HG02885 (cell line): Measurements from ENCODE around the gene HHATL.
"Not testable (repeated sequence)": the region's sequence is repeated elsewhere in the genome, so short reads cannot be mapped to it uniquely, and the experiment has no call there.

Experiments used
- ATAC-seq: cut with Tn5 transposase; IDR thresholded peaks from one replicate; pipeline ENCODE4 v1.9.1; 2021; ENCODE audit warnings: mild to moderate bottlenecking; ENCODE audit not compliant: unreplicated experiment, poor library complexity

Gene HHATL

DNA sequence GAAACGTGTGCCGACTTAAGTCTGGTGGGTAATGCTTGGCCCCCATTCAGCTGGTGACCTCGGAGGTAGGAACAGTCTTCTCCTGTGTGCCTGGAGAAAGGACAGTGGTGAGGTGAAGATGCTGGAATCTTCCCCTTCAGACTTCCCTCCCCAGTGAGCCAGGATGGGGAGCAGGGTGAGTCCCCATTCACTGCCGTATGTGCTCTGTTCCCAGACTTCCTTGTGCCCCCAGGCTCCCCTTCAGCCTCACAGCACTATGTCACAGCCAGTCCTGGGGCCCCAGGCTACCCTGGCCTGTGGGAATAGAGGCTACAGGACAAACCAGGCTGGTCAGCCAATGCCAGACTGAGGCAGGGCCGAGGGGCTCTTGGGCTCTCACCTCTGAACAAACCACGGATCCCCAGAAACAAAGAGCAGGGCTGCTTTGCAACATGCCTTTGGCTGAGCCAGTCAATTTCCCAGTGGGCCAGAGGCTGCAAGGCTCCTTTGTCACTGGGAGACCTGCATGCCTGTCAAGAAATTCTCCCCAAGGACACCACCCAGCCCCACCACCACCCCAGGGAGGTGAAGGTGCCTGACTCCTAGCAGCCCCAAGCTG is 31.8 kb upstream of the HHATL start:
- no peak for ATAC-seq

DNA sequence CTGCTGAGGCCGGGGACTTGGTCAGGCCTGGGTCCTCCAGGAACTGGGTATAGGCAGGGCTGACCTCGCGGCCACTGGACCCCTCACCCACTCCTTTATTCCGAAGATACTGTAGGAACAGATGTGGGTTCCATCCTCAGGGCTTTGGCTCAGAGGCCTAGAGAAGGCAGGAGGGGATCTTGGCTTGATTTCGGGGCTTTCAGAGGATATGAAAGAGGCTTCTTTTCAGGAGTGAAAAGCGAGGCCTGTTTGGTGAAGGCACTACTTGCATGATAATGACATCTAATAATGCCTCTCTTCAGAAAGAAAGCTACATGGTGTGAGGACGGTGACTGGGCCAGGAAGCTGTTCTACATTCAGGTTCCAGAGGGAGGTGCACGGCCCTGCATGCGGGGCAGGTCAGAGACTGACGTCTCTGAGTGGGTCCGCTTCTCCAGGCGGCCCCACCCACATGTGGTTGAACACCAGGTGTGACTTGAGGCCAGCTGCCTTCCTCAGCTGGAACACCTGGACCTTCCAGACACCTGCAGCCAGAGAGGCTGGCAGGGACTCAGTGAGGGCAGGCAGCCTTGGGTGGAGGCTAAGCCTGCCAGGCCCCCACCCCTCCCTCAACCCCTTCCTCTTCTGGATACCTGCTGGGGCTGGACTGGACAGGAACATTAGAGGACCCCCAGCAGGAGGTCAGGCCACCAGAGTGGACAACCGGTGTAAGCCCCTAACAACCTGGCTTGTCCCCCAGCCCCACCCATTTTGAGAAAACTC is 31.1 kb upstream of the HHATL start:
- no peak for ATAC-seq

DNA sequence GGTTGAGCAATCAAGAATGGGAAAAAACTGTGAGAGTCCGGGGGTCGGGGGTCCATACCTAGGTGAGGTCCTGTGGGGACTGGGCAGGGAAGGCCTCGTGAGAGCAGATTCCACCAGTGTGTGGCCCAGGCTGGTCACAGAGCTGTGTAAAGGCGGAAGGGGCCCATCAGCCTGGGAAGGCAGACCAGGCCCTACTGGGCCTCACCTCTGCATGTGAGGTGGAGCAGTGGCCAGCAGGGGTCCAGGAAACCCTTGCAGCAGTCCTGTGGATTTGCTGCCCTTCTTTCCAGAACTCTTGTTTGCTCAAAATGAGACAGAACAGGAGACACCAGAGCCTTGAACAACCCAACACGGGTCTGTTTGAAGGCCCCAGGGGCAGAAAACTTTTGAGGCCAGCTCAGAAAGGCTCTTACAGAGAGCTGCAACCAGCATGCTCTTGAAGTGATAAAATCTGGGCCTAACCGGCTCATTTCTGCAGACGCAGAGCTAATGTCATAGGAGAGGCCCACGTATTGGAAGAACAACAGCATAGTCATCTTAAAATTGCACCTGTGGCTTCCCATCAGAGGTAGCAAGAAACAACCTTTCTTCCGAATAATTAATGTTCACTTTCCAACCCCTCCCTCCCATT is 30.3 kb upstream of the HHATL start:
- no peak for ATAC-seq

DNA sequence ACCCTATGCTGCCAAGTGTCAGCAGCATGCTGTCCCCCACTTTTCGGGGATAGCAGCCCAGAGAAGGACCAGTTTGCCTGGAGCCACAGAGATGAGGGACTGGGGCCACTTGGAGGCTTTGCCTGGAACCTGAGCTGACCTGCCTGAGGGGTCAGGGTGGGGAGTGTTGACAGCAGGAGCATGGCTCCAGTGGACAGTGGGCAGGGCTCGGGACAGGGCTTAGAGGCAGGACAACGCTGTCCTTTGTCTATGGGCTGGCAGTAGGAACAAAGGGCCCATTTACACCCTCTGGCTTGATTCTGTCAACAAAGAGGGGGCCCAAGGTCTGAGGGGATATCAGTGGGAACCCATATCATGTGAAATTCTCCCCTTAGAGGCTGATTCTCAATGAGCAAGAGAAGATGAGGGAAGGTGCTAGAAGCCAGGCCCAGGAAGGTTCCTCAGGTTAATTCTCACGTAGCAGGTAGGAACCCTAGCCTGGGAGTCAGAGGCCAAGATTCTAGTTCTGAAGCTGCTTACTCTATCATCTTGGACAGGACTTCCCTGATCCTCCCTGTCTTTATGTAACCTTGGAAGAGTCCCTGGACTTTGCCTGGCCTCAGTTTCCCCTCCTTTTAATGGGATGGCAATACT is 29.7 kb upstream of the HHATL start:
- no peak for ATAC-seq

DNA sequence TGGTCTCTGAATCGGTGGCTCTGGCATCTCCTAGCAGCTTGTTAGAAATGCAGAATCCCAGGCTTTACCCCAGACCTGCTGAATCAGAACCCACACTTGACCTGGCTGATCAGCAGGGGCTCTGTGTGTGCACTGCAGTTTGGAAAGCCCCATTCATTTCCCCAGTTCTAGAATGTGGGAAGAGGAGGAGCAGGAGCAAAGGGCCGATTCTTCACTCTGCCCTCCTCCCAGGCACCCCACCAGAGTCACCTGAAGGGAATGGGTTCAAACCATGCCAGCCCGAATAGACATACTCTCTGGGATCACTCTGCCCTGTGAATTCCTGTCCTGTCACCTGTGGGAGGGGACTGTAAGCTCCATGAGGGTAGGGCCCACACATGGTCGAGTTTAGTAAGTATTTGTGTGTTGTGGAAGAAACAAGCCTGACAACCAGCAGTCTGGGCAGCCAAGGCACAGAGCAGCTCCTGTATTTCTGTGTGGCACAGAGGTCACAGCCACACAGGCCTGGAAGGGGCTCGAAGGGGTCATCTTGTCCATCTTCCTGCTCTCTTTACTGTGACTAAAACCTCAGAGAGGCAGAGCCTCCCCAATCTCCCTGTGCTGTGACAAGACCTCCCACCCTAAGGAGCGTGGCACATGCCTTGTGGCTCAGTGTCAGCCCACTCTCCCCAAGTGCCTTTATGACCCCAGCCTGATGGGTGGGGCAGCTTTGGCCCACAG is 29.0 kb upstream of the HHATL start:
- ATAC-seq: no peak

DNA sequence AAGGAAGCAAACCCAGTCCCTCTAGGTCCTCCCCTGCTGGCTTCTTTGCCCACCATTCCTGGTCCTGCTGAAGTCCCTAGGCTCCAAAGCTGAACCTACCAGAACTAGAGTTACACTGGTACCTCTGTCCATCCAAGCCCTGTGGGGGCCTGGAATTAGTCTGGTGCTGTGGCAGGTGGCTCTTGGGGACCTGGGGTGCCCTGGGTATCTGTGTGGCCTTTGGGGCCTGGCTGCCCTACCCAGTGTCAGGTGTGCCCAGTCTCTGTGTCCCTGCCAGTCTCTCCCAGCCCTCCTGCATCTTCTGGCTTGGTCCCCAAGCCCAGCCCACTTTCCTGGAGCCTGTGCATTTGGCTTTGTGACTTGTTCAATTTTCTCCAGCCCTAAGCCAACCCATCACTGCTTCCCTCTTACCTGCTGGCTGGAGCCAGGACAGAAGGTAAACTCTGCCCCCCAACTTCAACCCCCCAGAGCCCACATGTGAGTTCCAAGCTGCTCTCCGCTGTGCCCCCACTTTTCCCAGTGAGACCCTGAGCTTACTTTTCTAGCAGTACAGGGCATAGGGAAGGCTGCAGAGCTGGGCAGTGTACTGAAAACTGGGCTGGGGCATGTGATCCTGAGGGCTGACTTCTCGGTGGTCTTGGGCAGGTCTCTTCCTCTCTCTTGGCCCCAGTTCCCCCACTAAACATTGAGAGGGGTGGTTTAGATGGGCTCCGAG is 28.3 kb upstream of the HHATL start:
- no peak for ATAC-seq

DNA sequence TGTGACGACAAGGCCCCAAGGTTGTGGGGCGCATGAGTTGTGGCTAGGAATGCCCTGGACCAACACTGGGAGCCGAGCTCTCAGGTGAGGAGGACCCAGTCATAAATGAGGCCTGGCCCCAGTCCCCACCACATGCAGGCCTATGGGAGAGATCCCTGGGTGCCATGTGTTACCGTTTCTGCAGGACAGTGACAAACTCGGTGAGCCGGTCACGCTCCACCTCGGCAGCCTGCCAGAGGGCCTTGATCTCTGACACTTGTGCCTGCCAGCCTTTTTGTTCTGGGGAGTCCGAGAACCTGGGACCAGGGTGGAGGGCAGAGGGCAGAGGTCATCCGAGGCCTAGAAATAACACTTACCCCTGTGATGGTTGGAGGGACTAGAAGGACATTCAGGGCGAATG is 27.7 kb upstream of the HHATL start:
- no peak for ATAC-seq

DNA sequence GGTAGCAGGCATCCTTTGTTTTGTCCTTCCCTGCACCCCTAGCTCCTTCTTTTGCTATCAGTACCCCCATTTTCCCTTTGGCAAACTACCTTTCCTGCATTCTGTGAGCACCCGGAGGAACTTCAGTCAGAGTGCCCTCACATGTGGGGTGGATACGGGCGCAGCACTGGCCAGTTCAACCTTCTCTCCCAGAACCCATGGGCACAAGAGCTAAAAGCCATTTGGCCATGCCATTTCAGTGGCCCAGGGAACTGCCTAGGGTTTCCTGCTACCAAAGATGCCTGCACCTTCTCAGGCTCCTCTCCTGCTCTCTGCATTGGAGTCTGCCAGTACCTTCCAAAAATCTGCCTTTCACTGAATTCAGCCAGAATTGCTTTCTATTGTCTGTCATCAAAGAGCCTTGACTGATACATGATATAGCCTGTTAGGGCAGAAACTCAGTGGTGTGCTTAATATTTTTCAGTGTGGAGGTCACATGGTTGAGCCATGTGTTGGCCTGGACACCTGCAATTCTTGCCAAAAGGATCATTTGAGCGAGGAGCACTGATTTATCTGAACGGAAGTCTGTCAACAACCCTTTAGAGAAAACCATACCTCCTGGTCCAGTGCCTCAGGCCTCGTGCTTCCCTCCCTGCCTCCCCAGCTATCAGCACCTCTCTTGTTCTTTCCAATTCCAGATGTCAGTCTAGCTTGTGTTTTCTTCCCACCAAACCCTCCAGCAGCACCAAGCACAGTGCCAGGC is 27.0 kb upstream of the HHATL start:
- ATAC-seq: no peak

DNA sequence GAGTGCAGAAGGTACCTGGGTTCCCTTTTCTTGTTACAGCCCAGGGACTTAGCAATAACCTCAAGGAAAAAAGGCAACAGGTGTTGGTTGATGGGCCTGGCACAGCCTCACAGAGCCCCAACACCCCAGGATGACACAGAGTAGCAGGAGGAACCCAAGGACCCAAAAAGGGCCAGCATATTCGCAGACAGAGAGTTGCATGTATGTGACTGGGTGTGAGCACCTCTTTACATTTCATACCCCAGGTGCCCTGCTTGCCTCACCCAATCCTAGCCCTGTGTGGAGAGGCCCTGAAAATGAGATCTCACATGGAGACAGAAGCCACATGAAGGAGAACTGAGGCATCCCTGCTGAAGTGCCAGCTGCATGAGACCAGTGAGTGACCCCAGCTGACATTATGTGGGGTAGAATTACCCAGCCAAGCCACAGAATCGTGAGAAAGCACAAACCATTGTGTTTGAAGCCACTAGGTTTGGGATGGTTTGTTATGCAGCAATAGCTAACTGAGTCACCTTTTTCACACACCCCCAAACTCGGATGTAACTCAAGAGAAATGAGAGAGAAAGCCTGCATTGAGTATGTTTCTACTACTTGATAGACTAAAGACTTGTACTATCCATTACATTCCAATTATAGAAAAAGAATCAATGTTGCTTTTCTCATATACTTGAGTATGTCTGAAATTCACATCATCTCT is 26.2 kb upstream of the HHATL start:
- no peak for ATAC-seq

DNA sequence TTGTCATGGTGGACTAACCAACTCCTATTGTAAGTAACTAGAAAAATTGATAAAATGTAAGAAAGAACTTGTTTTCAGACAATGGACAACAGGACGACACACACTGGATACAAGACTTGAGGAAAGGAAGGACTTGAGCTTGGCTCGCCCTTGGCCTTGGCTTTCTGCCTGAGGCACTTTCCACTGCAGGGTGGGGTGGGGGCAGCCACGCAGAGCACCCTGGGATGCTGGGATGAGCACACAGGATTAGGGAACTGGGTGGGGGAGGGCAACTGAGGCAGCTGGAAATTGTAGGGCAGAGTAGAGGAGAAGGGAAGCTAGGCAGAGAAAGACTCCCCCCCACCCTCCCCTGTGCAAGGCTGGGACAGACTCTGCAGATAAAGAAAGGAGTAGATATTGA is 25.5 kb upstream of the HHATL start:
- no peak for ATAC-seq

DNA sequence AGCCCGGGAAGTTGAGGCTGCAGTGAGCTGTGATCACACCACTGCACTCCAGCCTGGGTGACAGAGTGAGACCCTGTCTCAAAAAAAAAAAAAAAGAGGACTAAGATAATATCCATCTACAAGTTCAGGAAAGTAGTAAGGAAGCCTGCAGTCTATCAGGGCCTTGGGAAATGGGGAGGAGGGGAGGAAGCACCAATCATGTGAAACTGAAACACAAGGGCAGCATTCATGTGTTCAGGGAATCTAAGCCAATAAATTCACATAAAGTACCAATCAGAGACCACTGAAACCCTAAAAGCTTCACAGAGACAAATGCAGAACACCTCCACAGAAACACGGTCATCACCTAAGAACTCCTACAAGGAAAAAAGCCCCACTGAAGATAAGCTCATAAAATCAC is 22.9 kb upstream of the HHATL start:
- no peak for ATAC-seq

DNA sequence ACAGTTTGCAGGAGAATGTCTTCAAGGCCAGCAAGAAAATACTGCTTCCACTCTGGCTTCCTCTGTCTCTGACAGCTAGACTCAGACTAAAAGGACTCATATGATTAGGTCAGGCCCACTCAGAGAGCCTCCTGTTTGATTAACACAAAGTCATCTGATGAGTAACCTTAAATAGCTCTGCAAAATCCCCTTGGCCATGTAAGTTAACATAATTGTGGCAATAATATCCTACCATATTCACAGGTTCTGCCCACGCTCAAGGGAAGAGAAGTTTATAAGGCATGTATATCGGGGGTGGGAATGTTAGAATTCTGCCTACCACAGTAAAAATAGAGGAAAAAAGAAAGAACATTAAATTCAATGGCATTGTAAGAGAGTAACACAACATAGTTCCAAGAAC is 20.6 kb upstream of the HHATL start:
- ATAC-seq: no peak

DNA sequence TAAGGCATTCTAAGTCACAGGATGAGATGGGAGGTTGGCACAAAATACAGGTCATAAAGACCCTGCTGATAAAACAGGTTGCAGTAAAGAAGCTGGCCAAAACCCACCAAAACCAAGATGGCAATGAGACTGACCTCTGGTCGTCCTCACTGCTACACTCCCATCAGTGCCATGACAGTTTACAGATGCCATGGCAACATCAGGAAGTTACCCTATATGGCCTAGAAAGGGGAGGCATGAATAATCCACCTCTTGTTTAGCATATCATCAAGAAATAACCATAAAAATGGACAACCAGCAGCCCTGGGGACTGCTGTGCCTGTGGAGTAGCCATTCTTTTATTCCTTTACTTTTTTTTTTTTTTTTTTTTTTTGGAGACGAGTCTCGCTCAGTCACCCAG is 19.8 kb upstream of the HHATL start:
- ATAC-seq: not testable (repeated sequence)

DNA sequence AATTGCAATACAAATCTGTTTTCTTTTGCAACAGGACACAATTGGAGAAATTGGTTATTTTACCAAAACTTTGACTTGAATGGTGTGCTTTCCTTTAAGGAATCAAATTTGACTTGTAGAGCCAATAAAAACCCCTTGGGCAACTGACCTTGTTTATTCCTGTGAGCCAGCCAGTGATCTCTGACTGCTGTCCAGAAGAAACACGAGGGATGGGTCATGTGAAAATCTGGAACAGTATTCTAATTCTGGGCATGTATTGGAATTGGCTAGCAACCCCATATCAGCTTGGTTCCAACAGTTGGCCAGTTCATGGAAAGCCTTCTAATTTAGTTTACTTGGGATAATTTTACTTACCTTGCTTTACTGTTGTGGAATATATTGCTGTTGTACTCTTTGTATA is 19.1 kb upstream of the HHATL start:
- no peak for ATAC-seq

DNA sequence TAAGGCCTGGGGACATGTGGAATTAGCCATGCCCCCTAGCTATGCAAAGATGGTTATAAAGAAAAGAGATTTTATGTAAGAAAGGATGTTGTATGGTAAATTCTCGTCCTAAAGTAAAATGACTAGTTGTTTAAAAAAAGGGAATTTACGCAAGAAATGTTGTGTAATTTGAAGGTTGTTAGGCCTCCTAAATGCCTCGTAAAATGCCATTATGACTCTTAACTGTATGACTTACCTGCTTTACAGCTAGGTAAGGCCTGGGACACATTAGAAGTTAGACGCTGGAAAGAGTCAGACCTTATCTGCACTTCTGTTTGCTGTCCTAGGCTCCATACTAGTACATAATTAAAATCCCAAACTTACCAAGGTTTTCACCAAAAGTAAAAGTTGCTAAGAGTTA is 17.5 kb upstream of the HHATL start:
- no peak for ATAC-seq

DNA sequence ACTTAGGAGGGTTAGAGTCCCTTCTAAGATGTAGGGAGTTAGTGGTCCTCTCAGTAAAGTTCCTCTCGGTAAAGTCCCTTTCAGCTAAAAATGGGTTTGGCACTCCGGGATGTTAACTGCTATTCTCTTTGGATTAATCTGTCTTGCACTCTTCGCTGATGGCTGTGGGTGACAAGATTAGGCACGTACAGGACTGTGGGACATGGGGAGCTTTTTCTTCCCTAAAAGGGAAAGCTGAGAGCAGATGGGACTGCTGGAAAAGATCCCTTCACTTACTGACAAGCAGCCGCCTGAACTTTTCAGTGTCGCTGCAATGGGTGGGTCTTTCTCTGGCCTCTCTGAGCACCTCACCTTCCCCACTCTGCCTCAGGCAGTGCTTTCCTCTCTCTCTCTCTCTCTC is 16.4 kb upstream of the HHATL start:
- ATAC-seq: no peak

DNA sequence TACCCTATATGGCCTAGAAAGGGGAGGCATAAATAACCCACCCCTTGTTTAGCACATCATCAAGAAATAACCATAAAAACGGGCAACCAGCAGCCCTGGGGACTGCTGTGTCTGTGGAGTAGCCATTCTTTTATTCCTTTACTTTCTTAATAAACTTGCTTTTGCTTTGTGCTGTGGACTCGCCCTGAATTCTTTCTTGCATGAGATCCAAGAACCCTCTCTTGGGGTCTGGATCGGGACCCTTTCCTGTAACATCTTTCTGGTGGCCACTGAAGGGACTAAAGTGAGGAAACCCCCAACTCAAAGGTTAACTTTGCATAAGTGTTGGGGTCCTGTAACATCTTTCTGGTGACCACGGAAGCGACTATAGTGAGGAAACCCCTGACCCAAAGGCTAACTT is 15.7 kb upstream of the HHATL start:
- ATAC-seq: no peak

DNA sequence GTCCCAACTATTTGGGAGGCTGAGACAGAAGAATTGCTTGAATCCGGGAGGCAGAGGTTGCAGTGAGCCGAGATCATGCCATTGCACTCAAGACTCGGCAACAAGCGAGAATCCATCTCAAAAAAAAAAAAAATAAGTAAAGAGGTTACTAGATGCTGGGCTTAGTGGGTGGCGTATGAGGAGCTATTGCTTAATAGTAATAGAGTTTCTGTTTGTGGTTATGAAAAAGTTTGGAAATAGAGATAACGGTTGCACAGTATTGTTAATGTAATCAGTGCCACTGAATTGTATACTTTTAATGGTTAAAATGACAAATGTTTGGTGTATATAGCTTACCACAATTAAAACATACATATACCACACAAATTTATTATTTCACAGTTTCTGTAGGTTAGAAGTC is 14.7 kb upstream of the HHATL start:
- no peak for ATAC-seq
